MM.1S (cell line): ENCODE results near the gene B4GALNT3.

Experiments
- DNase-seq: peaks from one replicate; pipeline ENCODE4 v3.0.0-alpha.2; 2015
- H2AFZ ChIP-seq: fragments of 300-600 bp; sonication (generic); 2 replicates; pipeline ENCODE4 v1.6.0; 2016; ENCODE audit warnings: antibody characterized with exemption, low read length
- H3F3A ChIP-seq: fragments of 300-600 bp; sonication (generic); 2 replicates; pipeline ENCODE4 v1.6.1; 2016; ENCODE audit warnings: mild to moderate bottlenecking, antibody characterized with exemption, low read length, moderate library complexity, mixed read lengths; ENCODE audit not compliant: insufficient read depth
- H3K27ac ChIP-seq: fragments of 300-600 bp; sonication (generic); 2 replicates; pipeline ENCODE4 v1.5.1; 2016; ENCODE audit warnings: mild to moderate bottlenecking, low read length
- H3K27me3 ChIP-seq: fragments of 300-600 bp; sonication (generic); replicated peaks from 2 replicates; pipeline ENCODE4 v1.6.0; 2016; ENCODE audit warnings: low read length; ENCODE audit not compliant: insufficient read depth
- H3K36me3 ChIP-seq: fragments of 300-600 bp; sonication (generic); replicated peaks from 2 replicates; pipeline ENCODE4 v1.6.1; 2016; ENCODE audit warnings: mild to moderate bottlenecking, low read length, mixed read lengths; ENCODE audit not compliant: insufficient read depth
- H3K4me1 ChIP-seq: fragments of 300-600 bp; sonication (generic); 2 replicates; pipeline ENCODE4 v1.6.1; 2016; ENCODE audit warnings: low read length, mixed read lengths
- H3K4me2 ChIP-seq: fragments of 300-600 bp; sonication (generic); 2 replicates; pipeline ENCODE4 v1.6.0; 2016; ENCODE audit warnings: low read depth, low read length
- H3K4me3 ChIP-seq: fragments of 300-600 bp; sonication (generic); 2 replicates; pipeline ENCODE4 v1.5.1; 2016; ENCODE audit warnings: low read length, mixed read lengths
- H3K79me2 ChIP-seq: fragments of 300-600 bp; sonication (generic); 2 replicates; pipeline ENCODE4 v1.6.1; 2016; ENCODE audit warnings: mixed run types, low read length, mixed read lengths
- H3K9ac ChIP-seq: fragments of 300-600 bp; sonication (generic); 2 replicates; pipeline ENCODE4 v1.6.1; 2016; ENCODE audit warnings: low read length, mixed read lengths
- H3K9me2 ChIP-seq: fragments of 300-600 bp; sonication (generic); replicated peaks from 2 replicates; pipeline ENCODE4 v1.6.1; 2016; ENCODE audit warnings: mild to moderate bottlenecking, low read length, mixed read lengths; ENCODE audit not compliant: insufficient read depth
- H3K9me3 ChIP-seq: fragments of 300-600 bp; sonication (generic); replicated peaks from 2 replicates; pipeline ENCODE4 v1.6.1; 2016; ENCODE audit warnings: mild to moderate bottlenecking, low read length, mixed read lengths; ENCODE audit not compliant: insufficient read depth
- H4K20me1 ChIP-seq: fragments of 300-600 bp; sonication (generic); 2 replicates; pipeline ENCODE4 v1.6.1; 2016; ENCODE audit warnings: mild to moderate bottlenecking, low read length, moderate library complexity, mixed read lengths; ENCODE audit not compliant: insufficient read depth
- EZH2 ChIP-seq: fragments of 300-600 bp; sonication (generic); optimal IDR thresholded peaks from 2 replicates; pipeline ENCODE3; 2017; ENCODE audit warnings: low read depth, mild to moderate bottlenecking, antibody characterized with exemption, low read length, mixed read lengths
- EZH2phosphoT487 ChIP-seq: fragments of 300-600 bp; sonication (generic); IDR thresholded peaks from 2 replicates; pipeline ENCODE4 v1.6.1; 2018; ENCODE audit warnings: antibody characterized with exemption, low read length
- TF ChIP-seq, protein P1 (sequence below): fragments of 300-600 bp; sonication (generic); IDR thresholded peaks from 2 replicates; pipeline ENCODE4 v1.5.1; 2016; ENCODE audit warnings: antibody characterized with exemption, low read length, mixed read lengths

B4GALNT3 gene

DNA sequence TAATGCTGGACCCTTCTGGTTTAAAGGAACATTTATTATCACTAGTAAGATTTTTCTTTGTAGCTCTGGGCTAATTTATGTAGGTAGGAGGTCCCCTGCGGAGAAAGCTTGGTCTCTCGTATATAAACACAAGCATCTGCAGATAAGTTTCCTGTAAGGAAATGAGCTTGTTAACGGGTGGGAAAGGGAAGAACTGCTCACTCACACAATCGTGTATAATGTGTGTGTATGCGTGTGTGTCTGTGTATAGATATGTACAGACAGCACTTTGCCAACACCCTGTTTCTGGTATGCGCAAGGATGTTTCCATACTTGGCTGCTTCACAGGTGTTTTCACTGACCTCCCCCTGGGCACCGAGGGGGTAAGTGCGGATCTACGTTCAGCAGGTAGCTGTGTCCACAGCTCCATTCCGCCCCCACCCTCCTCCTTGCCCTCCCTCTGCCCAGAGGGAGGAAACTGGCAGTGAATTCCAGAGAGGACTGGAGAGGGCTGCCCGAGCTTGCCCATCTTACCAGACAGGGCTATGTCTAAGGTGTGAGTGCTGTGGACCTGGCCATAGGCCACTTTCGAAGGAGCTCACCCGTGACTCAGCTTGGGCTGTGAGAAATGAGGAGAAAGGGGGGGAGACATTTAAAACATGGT is 138.3 kb downstream of the B4GALNT3 start:
- Histone ChIP-seq H3F3A (no peaks in the 10 kb centered on the region), H3K27ac (no peak overlapping the region), H3K79me2 (no peaks in the 10 kb centered on the region), H3K4me3 (no peak overlapping the region), H3K4me1 (no peaks in the 10 kb centered on the region), H3K9me3 (no peaks in the 10 kb centered on the region), H3K36me3 (no peaks in the 10 kb centered on the region), H3K4me2 (no peak overlapping the region), H2AFZ (no peak overlapping the region), H3K27me3 (no peaks in the 10 kb centered on the region), H4K20me1 (no peaks in the 10 kb centered on the region), H3K9me2 (no peaks in the 10 kb centered on the region), H3K9ac (no peak overlapping the region)
- TF ChIP-seq EZH2: no peak
- TF ChIP-seq, protein P1, sequence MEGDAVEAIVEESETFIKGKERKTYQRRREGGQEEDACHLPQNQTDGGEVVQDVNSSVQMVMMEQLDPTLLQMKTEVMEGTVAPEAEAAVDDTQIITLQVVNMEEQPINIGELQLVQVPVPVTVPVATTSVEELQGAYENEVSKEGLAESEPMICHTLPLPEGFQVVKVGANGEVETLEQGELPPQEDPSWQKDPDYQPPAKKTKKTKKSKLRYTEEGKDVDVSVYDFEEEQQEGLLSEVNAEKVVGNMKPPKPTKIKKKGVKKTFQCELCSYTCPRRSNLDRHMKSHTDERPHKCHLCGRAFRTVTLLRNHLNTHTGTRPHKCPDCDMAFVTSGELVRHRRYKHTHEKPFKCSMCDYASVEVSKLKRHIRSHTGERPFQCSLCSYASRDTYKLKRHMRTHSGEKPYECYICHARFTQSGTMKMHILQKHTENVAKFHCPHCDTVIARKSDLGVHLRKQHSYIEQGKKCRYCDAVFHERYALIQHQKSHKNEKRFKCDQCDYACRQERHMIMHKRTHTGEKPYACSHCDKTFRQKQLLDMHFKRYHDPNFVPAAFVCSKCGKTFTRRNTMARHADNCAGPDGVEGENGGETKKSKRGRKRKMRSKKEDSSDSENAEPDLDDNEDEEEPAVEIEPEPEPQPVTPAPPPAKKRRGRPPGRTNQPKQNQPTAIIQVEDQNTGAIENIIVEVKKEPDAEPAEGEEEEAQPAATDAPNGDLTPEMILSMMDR: no peak
- no peak for TF ChIP-seq EZH2phosphoT487
- no peak for DNase-seq

DNA sequence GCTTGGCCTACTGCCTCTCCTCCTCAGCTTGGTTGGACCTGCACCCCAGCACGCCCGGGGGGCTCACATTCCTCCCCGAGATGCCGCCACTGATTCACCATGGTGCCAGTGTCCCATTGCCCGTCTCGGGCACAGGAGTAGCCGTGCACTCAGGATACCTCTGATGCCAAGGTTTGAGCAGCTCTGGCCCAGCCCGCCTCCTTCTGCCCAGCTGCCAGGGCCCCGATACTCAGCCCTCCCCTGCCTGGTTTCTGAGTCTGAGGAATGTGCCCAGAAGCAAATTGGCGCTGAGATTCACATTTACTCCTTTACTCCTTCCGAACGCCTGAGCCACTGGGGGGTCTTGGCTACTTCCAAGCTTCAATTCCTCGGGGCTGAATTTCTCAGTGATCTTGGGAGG is 140.0 kb downstream of the B4GALNT3 start:
- H2AFZ ChIP-seq: no peak overlapping the region
- H3K36me3 ChIP-seq: no peaks in the 10 kb centered on the region
- no peaks in the 10 kb centered on the region for H3K9me2 ChIP-seq
- H3F3A ChIP-seq: no peaks in the 10 kb centered on the region
- H3K4me3 ChIP-seq: no peak overlapping the region
- H3K79me2 ChIP-seq: no peaks in the 10 kb centered on the region
- H3K4me1 ChIP-seq: no peaks in the 10 kb centered on the region
- no peaks in the 10 kb centered on the region for H3K9me3 ChIP-seq
- DNase-seq: no peak
- no peaks in the 10 kb centered on the region for H3K27me3 ChIP-seq
- H3K9ac ChIP-seq: no peak overlapping the region
- H3K4me2 ChIP-seq: no peak overlapping the region
- H4K20me1 ChIP-seq: no peaks in the 10 kb centered on the region
- H3K27ac ChIP-seq: no peak overlapping the region
- TF ChIP-seq EZH2phosphoT487 (no peak), EZH2 (no peak)
- TF ChIP-seq, protein P1: no peak

DNA sequence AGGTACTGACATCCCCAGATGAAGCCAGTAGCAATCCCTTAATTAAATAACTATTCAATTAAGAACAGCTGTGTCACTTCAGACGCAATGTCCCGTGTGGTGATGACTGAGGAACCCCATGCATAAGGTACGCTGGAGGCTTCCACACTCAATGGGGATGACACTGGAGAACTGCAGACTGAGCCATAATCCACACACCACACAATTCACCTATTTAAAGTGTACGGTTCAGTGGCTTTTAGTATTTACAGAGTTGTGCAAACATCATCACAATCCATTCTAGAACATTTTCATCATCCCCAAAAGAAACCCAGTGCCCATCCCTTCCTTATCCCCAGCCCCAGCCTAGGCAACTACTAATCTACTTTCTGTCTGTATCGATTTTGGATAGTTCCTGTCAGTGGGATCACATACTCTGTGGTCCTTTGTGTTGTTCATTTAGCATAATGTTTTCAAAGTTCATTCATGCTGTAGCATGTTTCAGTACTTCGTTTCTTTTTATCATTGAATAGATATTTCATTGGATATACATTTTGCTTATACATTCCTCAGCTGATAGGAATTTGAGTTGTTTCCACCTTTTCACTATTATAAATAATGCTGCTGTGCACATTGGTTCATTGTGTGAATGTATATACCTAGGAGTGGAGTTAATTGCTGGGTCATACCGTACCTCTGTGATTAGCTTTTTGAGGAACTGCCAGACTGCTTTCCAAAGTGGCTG is 142.4 kb downstream of the B4GALNT3 start:
- no peak overlapping the region for H2AFZ ChIP-seq
- DNase-seq: no peak
- no peaks in the 10 kb centered on the region for H3K4me1 ChIP-seq
- no peak overlapping the region for H3K4me2 ChIP-seq
- no peak overlapping the region for H3K9ac ChIP-seq
- H3F3A ChIP-seq: no peaks in the 10 kb centered on the region
- no peaks in the 10 kb centered on the region for H4K20me1 ChIP-seq
- H3K36me3 ChIP-seq: no peaks in the 10 kb centered on the region
- no peak overlapping the region for H3K27ac ChIP-seq
- no peaks in the 10 kb centered on the region for H3K9me2 ChIP-seq
- TF ChIP-seq EZH2: no peak
- TF ChIP-seq, protein P1: no peak
- no peak for TF ChIP-seq EZH2phosphoT487
- no peaks in the 10 kb centered on the region for H3K79me2 ChIP-seq
- no peaks in the 10 kb centered on the region for H3K9me3 ChIP-seq
- H3K27me3 ChIP-seq: no peaks in the 10 kb centered on the region
- no peak overlapping the region for H3K4me3 ChIP-seq
